Neural crest cell (in vitro differentiated cells): ENCODE results near the gene KCNIP1. TPM values are rescaled to one million over a fixed set of nuclear protein-coding genes. Genes with fewer than 3 reads are reported as not detected.
A peak's percentile ranks its signal among the peaks of the same experiment; 100 is the strongest.

ENCODE experiments used
- DNase-seq: peaks from one replicate; pipeline ENCODE4 v3.0.0; 2021; ENCODE audit warnings: low read depth, mixed read lengths, low spot score
- H3K27ac Mint-ChIP-seq: one replicate; pipeline ENCODE4 v1.8.0; 2021; ENCODE audit warnings: mild to moderate bottlenecking, mixed read lengths; ENCODE audit not compliant: unreplicated experiment
- H3K27me3 Mint-ChIP-seq: 2 replicates; pipeline ENCODE4 v1.8.0; 2021; ENCODE audit warnings: low read depth, mild to moderate bottlenecking, mixed read lengths
- H3K36me3 Mint-ChIP-seq: 2 replicates; pipeline ENCODE4 v1.8.0; 2021; ENCODE audit warnings: low read depth, mild to moderate bottlenecking, mixed read lengths
- H3K4me1 Mint-ChIP-seq: 2 replicates; pipeline ENCODE4 v1.8.0; 2021; ENCODE audit warnings: mixed read lengths
- H3K4me3 Mint-ChIP-seq: one replicate; pipeline ENCODE4 v1.8.0; 2021; ENCODE audit warnings: mild to moderate bottlenecking, mixed read lengths
- H3K9me3 Mint-ChIP-seq: 2 replicates; pipeline ENCODE4 v1.8.0; 2021; ENCODE audit warnings: mixed read lengths
- total RNA-seq: library from RNA; stranded (reverse); gene quantifications from 2 replicates; pipeline ENCODE4 v1.2.1, GENCODE V29; 2021
- TF ChIP-seq, protein P1 (sequence below): fragments of 200-600 bp; sonication (generic); conservative IDR thresholded peaks from 2 replicates; pipeline ENCODE4 v1.5.0; 2021; ENCODE audit warnings: antibody characterized with exemption, mild to moderate bottlenecking

The KCNIP1 gene
- total RNA-seq, 1 donor from 2014 or later: 0.96 TPM

DNA sequence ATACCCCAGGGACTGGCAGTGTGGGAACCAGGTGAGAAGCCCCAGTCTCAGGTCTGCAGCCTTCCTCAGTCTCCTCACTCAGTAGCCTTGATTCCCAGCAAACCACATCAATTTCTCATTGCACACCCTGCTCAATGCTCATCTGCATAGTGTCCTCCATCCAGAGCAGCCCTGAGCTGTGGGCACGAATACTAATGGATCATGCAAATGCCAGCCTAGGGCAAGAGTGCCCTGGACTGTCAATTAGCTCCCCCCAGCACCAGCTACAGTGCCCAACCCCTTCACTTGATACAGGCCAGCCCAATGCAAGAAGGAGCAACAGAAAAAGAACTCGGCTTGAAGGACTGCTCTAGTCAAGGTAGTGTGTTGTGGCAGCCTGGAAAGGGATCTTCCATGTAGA lies 9.8 kb upstream of the KCNIP1 start:
- TF ChIP-seq, protein P1, sequence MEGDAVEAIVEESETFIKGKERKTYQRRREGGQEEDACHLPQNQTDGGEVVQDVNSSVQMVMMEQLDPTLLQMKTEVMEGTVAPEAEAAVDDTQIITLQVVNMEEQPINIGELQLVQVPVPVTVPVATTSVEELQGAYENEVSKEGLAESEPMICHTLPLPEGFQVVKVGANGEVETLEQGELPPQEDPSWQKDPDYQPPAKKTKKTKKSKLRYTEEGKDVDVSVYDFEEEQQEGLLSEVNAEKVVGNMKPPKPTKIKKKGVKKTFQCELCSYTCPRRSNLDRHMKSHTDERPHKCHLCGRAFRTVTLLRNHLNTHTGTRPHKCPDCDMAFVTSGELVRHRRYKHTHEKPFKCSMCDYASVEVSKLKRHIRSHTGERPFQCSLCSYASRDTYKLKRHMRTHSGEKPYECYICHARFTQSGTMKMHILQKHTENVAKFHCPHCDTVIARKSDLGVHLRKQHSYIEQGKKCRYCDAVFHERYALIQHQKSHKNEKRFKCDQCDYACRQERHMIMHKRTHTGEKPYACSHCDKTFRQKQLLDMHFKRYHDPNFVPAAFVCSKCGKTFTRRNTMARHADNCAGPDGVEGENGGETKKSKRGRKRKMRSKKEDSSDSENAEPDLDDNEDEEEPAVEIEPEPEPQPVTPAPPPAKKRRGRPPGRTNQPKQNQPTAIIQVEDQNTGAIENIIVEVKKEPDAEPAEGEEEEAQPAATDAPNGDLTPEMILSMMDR: no peak
- no peak for DNase-seq
- Mint-ChIP-seq H3K36me3 (no peaks in the 10 kb centered on the region), H3K27me3 (peaks cover 6% of the 10 kb centered on the region), H3K9me3 (no peaks in the 10 kb centered on the region), H3K4me1 (peaks cover 70% of the 10 kb centered on the region), H3K27ac (no peak overlapping the region), H3K4me3 (no peak overlapping the region)

DNA sequence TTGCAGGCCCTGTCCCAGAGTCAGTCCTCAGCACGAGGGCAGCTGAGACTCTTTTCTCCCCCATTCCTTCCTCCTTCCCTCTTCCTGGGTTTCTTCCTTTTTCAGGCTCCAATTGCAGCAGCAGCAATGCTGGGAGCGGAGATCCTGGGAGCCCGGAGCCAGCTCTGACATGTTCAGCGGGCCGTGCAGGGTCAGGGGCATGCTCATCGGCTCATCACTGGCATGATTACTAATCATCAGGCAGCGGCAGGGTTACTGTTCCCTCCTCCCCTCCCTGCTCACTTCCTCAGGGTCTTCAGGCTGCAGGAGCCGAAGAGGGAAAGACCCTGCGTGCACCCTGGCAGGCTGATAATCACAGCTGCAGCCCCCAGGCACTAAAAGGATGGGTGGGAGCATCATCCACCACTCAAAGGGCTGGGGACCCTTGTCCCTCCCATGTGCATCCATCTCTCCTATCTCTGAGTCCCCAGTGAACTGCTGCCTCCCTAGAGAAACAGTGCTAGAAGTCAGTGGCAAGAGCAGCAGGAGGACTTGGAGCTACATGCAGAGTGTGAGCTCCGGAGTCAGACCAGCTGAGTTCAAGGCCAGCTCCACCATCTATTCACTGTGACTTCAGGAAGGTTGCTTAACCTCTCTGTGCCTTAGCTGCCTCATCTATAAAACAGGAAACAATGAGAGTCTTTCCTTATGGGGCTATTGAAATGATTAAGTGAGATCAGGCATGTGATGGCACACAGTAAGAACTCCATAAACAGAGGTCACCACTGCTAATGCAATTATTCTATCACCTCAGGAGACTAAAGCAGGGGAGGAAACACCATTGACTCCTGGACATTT lies 7.8 kb upstream of the KCNIP1 start:
- Mint-ChIP-seq H3K4me3 (no peak overlapping the region), H3K27ac (no peak overlapping the region), H3K36me3 (no peaks in the 10 kb centered on the region), H3K9me3 (no peaks in the 10 kb centered on the region), H3K4me1 (peaks cover 69% of the 10 kb centered on the region), H3K27me3 (peaks cover 19% of the 10 kb centered on the region)
- no peak for DNase-seq
- TF ChIP-seq, protein P1: no peak

DNA sequence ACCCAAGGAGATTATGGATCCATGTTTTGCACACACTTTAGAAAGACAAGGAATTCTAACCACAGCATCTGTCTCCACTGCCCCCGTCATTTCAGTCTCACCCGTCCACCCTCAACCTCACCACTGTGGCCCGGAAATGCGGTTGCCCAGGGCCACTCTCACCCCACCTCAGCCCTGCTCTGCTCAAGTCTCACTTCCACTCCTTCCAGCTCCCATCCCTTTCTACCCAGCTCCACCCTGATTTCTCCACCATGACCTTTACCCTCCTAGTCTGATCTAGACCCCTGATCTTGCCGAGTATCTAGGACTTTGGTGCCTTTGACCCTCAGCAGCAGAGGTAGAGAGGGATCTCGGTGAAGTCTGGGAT lies 7.2 kb upstream of the KCNIP1 start:
- Mint-ChIP-seq H3K9me3 (no peaks in the 10 kb centered on the region), H3K36me3 (no peaks in the 10 kb centered on the region), H3K4me1 (peaks cover 65% of the 10 kb centered on the region), H3K27me3 (peaks cover 21% of the 10 kb centered on the region), H3K27ac (no peak overlapping the region), H3K4me3 (no peak overlapping the region)
- TF ChIP-seq, protein P1: no peak
- no peak for DNase-seq

DNA sequence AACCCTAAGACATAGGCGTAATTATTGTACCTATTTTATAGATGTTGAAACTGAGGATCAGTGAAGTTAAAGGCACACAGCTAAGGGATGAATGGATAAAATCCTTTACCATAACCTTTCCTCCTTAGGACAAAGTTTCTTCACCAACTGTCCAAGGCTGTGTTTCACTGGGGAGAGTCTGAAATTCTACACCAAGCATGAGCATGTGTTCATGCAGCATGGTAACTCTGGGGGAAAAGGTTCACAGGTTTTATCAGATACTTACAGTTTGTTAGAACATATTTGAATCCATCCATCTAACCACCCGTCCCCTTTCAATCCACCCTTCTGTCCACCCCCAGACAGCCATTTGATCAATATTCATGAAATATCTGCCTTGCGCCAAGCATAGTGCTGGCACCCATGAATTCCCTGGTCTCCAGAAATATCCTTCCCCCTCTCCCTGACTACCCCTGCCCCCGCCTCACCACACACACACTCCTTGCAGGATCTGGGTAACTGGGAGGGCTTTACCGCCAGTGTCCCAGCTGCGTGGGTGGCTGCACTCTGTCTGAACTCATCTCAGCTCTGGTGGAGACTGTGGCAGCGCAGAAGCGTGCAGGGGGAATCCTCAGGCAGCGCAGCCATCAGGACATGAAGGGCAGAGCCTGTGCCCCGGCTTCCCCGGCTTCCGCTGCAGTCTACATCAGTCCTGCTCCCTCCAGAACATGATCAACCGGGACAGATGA lies 6.3 kb upstream of the KCNIP1 start:
- no peak for DNase-seq
- TF ChIP-seq, protein P1: no peak
- Mint-ChIP-seq H3K9me3 (no peaks in the 10 kb centered on the region), H3K4me1 (peaks cover 64% of the 10 kb centered on the region), H3K4me3 (peak overlapping the region; percentile 42), H3K36me3 (no peaks in the 10 kb centered on the region), H3K27me3 (peaks cover 28% of the 10 kb centered on the region), H3K27ac (no peak overlapping the region)

DNA sequence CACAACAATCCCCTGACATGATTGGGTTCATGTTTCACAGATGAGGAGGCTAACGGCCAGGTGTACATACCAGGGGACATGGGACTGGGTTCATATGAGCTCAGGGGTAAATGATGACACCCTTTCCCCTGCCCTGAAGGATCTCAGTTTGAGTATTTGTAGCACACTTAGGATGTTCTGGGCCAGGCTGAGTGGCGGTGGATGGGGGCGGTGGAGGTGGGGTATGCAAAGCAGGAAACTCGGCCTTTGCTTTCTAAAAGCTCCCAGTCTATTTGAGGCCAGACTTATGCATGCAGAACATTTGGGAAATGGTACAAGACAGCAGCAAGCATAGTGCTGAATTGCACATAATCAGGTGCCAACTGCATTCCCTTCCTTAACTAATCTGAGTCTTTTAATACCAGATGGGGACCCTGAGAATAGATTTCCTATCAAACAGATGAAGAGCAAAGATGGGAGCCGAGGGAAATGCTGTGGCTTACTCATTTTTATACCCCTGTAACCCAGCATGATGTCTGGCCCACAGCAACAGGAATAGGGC lies 4.9 kb upstream of the KCNIP1 start:
- TF ChIP-seq, protein P1: no peak
- Mint-ChIP-seq H3K9me3 (no peaks in the 10 kb centered on the region), H3K4me1 (peaks cover 60% of the 10 kb centered on the region), H3K36me3 (no peaks in the 10 kb centered on the region), H3K4me3 (no peak overlapping the region), H3K27ac (no peak overlapping the region), H3K27me3 (peaks cover 38% of the 10 kb centered on the region)
- no peak for DNase-seq
